Suprapubic skin (tissue), 3 donors: ENCODE results near the gene CD44.

Experiments used
- POLR2AphosphoS5 ChIP-seq, 3 donors: sonication (generic); formaldehyde crosslinking; IDR thresholded peaks; one replicate each; pipeline ENCODE4 v1.6.1; 2017; ENCODE audit warnings: antibody characterized with exemption in 3 of 3
- TF ChIP-seq, protein P1 (sequence below), 2 donors: fragments of 200-600 bp in 1 of 2; fragments of 450-650 bp in 1 of 2; sonication (generic) in 1 of 2; IDR thresholded peaks; one replicate each; pipeline ENCODE4 v1.5.1; 2016 to 2019; ENCODE audit warnings: antibody characterized with exemption in 2 of 2, mild to moderate bottlenecking in 1 of 2, moderate library complexity in 1 of 2

DNA sequence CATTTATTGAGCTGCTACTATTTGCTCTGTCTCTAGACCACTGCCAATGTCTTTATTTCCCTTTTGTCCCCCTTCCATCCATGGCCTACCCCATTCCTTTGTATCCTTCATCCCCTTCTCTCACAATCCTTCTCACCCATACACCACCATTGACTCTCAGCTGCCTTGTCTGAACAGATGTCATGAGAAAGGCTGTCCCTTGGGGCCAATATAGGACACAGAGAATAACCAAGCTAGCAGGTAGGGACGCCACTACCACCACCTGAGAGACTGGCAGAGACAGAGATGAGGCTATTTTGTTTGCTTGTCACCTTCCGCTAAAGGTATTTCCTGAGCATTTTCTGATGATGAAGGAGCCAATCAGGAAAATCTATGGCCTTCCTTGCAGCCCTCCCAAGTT lies 138.9 kb downstream of the CD44 start:
- no peak for TF ChIP-seq POLR2AphosphoS5 (IDR thresholded peaks at IDR 0.05)
- TF ChIP-seq, protein P1, sequence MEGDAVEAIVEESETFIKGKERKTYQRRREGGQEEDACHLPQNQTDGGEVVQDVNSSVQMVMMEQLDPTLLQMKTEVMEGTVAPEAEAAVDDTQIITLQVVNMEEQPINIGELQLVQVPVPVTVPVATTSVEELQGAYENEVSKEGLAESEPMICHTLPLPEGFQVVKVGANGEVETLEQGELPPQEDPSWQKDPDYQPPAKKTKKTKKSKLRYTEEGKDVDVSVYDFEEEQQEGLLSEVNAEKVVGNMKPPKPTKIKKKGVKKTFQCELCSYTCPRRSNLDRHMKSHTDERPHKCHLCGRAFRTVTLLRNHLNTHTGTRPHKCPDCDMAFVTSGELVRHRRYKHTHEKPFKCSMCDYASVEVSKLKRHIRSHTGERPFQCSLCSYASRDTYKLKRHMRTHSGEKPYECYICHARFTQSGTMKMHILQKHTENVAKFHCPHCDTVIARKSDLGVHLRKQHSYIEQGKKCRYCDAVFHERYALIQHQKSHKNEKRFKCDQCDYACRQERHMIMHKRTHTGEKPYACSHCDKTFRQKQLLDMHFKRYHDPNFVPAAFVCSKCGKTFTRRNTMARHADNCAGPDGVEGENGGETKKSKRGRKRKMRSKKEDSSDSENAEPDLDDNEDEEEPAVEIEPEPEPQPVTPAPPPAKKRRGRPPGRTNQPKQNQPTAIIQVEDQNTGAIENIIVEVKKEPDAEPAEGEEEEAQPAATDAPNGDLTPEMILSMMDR (IDR thresholded peaks at IDR 0.05): no peak
